GM12892 (cell line): Measurements from ENCODE around the gene TFPT.

Source experiments
- POLR2A ChIP-seq: IDR thresholded peaks from 2 replicates; pipeline ENCODE4 v1.6.1; 2011; ENCODE audit warnings: low read depth, low read length, control low read depth
- POLR2AphosphoS5 ChIP-seq: IDR thresholded peaks from 2 replicates; pipeline ENCODE4 v1.6.1; 2011; ENCODE audit warnings: low read depth, low read length, control low read depth

DNA sequence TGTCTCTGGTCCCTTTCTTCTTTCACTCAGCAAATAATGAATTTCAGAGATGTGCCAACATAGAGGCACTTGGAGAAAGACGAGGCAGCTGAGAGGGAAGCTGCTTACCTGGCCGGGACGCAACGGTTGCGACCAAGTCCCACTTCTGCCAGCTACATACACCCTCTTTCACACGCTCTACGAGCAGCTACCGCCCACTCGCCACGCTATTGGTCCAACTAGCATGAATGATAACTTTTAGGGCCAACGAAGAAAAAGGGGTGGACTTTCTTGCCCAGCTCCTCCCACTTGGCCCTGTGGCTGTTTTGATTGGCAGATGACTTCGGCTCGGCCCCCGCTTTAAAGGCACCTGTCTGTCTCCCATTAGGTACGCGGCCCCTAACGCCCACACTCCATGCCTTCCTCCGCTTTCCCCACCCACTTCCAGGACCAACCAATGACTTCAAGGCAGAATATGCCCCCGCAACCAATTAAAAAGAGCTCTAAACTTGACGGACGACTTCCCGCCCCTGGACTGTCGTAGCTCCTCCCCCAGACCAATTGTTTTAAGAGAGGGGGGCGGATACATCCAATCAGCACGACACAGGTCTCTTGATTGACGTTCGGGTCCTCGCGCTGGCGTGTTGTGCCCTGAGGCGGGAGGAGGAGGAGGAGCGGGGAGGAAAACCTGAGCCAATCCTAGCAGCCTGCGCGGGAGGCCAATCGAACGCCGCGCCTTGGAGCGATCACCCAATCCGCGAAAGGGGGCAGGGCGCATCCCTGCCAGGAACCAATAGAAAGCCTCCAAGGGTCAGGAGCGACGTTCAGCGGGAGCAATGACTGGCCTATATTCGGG lies 21.6 kb upstream of the TFPT start:
- TF ChIP-seq POLR2AphosphoS5 (peak; percentile 63; the same call in 1 of the 2 replicates), POLR2A (peak; percentile 62; the same call in 1 of the 2 replicates)
